PC-9 (cell line): ENCODE results near the gene GSTM1.

Source experiments
- CTCF ChIP-seq: fragments of 200-600 bp; sonication (generic); conservative IDR thresholded peaks from 2 replicates; pipeline ENCODE4 v1.6.1; 2017; ENCODE audit warnings: mixed run types, antibody characterized with exemption, mild to moderate bottlenecking, moderate library complexity
- EZH2 ChIP-seq: fragments of 200-600 bp; sonication (generic); IDR thresholded peaks from 2 replicates; pipeline ENCODE4 v1.8.0; 2017; ENCODE audit warnings: antibody characterized with exemption, low read depth

GRCh38 chr1:109716121-109716520, 28.5 kb downstream of the GSTM1 start:
- TF ChIP-seq EZH2: no peak
- no peak for TF ChIP-seq CTCF
